Activated effector memory CD4-positive, alpha-beta T cell treated with anti-CD3 and anti-CD28 coated beads, Interleukin-2, amount 50 U/mL, for 16 hours (primary cell): ENCODE data around the gene GPC3.
"Not testable (repeated sequence)": the region's sequence is repeated elsewhere in the genome, so short reads cannot be mapped to it uniquely, and the experiment has no call there.

Experiments
- DNase-seq: peaks from one replicate; pipeline ENCODE4 v3.0.0-alpha.2; 2020

The GPC3 gene

DNA sequence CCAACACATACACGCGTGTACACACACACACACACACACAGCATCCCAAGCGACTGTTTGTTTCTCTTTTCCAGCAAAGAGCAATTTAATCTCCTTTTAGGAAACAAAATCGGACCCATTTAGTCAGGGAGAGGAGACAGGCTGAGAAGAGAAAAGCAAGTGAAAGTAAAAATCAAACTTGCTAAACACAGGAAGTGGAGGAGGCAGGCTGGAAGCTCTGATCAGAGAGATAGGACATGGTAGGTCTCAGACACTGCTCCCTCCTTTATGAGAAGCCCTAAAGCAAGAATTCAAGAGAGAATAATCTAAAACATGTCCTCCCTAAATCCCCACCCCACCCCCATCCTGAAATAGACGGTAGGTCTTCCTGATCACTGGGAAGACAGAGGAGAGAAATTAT is 62.3 kb downstream of the GPC3 start:
- no peak for DNase-seq

DNA sequence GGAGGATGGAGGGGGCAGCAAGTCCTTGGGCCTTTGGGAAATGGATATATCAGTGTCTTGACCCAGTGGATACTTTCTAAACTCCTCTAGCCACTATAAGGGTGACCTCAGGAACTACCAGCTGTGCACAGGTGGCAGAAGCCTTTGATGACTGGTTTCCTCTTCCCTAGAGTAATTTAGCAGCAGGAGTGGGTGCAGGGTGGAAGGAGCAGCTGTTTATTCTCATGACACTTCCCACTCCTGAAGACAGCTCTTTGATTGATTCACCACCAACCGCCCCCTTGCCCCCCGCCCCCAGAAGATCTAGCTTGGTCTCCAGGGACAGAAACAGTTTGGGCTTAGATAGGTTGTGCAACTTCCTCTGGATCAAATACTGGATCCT is 63.0 kb downstream of the GPC3 start:
- DNase-seq: no peak

DNA sequence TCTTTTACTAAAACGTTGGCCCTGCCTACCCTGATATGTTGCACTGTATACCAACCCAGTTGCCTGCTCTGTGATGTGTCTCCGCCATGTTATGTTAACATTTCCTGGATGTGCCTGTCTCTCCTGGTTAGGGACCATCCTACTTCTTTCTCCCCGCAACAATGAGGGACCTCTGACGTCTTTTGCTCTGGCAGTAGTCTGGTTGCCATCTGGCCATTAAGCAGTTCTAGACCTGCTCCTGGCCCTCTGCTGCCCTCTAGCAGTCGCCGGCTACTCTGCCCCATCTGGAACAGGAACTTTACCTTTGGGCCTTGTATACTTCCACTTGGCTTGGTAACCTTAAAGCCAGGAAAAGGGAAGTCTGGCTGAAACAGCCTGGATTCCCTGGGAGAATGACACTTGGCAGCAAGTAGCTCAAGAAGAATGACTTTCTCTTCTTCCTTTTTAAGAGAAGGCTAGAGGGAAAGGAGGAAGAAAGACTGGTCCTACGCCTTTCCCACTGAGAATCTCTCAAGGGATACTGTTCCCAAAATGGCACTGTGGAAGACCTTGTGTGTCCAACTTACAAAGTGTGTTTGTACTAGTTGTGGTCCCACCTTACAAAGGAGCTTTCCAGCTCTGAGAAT is 63.5 kb downstream of the GPC3 start:
- DNase-seq: peak; percentile 62

DNA sequence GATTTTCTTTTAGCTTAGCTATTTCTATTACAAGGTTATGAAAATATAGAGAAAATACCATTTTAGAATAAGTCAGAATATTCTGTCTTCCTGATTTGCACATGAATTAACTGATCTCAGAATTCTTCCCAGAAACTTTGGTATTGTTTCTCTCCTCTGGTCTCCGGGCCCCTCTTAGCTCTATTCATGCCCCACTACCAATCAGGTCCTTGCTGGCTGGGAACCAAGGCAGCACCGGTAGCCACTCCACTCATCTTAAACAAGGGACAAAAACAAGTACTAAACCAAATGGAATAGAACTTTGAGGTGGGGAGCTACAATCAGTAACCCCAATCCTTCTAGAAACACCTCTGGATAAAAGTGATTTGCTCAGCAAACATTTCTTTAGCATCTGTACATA is 64.3 kb downstream of the GPC3 start:
- DNase-seq: no peak

DNA sequence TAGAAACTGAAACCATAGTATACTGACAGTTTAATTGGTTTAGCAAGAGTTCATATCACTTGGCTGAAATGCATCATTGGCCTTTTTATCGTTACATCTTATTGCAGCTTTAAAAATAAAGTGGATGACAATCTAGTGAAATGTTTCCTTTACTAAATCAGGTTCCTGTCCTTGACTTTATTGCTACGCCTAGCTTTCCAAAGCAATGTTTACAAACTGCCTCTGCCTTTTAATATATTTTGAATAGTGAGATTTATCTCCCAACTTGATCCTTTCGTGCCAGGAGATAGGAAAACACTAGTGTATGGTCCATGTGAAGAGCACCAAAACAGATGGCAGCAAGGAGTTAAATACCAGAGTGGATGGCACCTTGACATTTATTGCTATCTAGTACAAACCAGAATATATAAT is 67.0 kb downstream of the GPC3 start:
- no peak for DNase-seq

DNA sequence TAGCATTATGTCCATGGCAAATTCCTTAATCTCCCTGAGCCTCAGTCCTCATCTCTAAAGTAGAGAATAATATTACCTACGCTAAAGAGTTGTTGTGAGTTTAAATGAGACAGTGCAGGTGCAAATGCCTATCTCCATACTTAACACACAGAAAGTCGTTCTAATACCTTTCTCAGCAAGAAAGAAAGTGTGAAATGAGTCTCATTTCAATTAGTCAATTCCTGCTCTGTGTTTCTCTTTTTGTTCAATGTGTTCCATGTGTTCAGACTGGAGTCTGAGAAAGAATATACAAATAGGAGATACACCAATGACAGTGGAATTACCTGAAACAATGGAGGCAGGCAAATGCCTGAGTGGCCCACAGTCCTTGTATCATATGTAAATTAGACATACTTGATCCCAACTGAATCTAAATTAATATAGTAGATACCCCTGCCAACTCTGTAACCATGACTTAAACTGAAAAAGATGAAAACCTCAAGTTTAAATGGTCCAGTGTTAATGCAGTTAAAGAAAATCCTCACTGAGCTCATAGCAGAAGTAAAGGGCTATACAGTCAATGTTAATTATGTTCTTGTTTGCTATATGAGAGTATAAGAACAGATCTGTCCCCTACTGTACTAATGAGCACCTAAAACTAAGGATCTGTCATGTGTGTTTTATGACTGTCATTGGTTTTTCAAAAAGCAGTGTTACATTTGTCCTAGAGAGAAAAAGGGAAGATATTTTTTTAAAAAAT is 68.2 kb downstream of the GPC3 start:
- DNase-seq: no peak

DNA sequence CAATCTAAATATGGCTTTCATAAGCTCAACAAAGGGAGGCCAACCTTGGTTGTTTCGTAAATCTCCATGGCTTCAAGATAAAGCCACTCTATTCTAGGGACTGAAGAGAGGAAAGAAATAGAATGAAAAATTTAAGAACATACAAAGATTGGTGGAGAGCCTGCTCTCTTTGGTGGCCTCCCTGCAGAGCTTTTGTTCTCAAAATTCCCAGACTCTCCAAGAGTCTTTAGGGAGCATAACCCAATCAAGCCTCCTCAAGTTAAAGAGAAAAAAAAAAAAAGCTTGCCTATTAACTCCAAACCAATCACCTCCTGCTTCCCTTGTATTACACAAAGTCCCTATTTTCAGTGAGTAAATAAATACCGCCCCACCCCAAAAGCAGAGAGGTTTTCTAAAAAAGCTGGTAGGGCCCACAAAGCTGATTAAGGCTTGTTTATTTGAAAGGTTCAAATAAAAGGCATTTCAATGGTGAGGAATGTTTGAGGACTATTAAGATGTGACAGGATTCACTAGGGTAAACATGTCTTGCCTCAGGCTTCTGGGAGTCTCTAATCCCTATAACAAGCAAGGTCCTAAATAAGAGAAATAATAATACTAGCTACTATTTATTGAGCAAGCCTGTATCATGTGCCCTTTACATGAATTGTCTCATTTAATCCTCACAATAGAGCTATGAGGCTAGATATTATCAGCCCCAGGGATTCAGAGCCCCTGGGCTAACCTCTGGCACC is 71.6 kb downstream of the GPC3 start:
- no peak for DNase-seq

DNA sequence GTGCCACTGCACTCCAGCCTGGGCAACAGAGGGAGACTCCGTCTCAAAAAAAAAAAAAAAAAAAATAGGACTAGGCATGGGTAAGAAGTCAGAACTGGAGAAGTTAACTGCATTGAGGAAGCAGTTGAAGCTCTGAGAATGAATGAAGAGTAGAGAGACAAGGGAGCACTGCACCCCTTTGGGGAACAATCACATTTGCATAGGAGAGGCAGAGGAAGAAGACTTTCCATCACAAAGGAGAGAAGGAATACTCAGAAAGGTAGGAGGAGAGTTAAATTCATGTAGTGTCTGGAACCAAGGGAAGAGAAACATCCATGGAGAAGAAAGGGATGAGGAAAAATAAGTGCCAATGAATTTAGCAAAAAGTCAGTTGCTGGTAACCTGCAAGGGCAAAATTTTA is 72.4 kb downstream of the GPC3 start:
- no peak for DNase-seq

DNA sequence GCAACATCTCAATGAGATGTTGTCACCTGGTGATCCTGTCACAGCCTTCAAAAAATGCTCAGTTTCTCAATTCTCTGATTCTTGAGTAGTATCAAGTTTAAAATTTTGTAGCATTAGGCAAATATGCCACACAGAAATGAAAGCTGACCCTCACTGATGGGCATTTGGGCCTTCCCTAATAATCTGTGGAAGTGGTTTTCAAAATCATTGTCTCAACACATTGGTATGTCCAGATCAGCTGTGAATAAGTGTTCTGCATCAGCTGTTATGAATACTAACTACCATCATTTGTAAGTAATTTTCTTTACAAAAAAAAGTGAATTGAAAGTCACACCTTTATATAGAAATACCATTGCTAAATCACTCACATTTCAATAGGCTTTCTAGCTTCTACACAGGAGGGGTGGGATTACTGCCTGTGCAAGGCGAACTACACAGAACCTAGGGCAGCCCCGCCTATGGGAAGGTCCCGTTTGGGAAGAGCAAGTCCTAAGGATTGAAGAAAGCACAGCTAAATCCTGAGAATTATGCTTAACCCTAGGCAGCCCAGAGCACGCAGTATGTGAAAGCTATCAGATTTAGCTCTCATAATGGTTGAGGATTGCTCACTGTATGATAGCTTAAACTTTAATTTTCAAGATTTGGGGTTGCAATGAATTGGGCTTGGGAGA is 73.4 kb downstream of the GPC3 start:
- no peak for DNase-seq

DNA sequence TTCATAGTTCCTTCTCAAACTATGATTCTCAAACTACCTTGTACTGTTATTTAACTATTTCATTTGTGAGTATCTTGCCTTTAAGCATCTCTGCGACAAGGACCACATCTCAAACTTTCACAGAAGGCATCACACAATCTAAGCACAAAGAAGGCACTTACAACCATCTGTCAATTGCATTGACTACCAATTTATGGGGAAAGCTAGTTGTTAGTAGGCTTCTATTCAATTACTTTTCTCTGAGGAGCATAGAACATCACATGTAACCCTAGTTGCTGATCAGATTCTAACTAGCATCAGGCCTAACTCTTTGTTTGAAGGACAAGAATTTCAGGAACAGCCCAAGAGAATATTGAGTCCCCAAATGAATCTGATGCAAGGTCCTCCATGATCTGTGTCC is 74.9 kb downstream of the GPC3 start:
- no peak for DNase-seq

DNA sequence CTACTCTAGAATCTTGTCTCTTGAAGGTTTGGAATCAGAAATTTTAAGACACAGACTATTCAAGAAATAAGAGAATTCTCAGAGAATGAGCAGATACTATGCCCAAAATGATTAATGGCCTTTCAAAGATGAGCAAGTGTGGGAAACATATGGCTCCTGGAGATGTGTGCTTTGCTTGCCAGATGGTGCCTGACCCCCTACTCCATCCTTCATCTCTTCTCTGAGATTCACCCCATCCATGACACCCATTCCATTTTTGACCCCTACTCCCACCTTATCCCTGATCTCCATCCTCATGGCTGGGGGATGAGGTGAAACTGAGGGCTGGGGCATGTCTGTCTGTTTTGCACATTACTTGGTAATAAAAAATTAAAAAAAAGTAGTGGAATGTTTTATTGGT is 75.5 kb downstream of the GPC3 start:
- DNase-seq: no peak

DNA sequence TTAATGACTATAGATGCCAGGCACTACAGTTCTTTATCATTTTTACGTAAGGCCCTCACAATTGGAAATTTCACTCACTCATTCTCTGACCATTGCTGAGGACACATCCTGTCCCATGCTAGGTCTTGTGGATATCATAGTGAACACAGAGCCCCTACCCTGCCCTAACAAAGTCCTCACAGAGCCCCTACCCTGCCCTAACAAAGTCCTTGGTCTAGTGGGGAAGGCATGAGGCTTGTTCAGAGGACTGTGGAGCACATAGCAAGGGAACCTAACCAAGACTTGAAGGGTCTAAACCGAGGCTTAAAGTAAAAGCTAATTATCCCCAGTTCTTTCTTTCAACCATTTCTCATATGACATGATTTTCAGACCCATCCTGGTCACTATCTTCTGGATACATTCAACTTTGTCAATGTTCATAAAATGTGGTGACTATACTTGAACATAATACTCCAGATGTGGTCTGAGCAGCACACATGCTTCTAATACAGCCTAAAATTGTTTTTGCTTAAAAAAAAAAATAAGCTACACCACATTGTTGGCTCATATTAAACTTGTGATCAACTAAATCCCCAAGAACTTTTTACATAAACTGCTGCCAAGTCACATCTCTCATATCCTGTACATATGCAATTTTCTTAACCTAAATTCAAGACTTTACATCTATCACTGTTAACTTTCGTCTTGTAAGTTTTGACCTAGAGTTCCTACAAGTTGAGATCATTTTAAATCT is 77.0 kb downstream of the GPC3 start:
- no peak for DNase-seq

DNA sequence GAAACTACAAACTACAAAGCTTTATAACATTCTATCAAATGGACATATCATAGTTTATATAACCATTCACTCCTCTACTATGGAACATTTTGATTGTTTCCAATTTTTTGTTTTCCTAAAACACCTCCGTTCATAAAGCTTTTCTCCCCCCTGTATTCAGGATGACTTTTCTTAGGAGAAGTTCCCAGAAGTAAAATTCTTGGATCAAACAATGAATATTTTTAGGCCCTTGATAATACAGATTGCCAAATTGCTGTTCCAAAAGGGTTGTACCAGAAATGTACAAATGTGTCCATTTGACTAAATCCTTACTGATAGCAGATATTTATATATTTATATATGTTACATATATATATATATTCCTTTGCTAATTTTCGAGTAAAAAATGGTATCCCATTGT is 77.8 kb downstream of the GPC3 start:
- no peak for DNase-seq

DNA sequence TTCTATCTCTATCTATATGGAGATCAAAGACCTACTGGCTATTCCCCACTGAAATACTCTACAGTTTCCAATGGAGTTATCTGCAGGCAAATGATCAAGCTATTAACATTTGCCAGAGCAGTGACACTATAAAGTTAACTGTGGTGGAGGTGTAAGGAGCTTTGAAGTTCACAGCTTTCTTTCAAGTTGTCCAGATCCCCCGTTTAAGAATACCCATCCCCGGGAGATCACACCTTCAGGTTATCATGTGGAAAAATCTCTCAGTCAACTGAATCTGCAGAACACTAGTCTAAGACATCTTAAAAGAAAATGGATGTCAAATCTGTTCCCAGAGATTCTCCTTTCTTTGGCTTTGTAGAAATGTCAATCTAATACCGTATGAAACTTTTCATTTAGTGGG is 80.1 kb downstream of the GPC3 start:
- no peak for DNase-seq

DNA sequence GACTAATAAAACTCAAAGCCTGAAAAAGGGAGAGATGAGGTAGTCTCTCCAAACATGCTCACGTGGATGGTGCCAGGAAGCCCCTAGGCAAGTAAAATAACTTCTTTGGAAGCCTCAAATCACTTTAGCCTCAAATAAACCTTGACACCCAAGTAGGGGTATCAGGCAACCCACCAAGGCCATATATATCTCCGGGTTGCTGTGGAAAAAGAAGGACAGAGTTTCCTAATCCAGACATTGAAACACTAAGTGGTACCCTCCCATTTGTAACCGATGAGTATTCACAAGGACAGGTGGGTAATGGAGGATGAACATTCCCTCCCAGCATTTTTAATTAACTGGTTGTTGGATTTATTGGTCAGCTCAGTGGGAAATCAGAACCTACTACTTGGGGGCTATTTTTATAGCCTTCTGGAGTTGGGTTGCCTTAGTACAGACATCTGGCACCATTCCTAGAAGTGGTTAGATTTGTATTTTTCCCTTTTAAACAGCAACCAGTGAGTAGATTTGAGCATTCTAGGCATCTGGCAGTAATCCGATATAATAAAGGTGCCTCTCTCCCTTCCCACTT is 87.7 kb downstream of the GPC3 start:
- DNase-seq: no peak

DNA sequence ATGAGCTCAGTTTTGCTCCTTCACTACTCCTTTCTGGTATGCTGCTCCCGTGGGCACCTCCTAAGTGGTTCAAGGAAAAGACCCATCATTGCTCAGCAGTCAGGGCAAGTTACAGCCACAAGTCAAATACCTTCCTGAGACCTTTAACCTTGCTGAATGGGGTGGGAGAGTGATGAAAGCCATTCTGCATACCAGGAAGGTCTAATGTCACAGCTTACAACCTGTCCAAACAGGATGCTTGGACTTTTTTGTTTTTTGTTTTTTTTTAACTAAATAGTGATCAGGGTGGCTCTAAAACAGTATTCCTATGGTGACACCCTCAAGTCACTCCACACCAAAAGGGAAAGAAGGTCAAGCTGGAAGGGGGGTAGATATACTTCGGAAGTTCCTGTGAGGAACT is 93.1 kb downstream of the GPC3 start:
- DNase-seq: no peak

DNA sequence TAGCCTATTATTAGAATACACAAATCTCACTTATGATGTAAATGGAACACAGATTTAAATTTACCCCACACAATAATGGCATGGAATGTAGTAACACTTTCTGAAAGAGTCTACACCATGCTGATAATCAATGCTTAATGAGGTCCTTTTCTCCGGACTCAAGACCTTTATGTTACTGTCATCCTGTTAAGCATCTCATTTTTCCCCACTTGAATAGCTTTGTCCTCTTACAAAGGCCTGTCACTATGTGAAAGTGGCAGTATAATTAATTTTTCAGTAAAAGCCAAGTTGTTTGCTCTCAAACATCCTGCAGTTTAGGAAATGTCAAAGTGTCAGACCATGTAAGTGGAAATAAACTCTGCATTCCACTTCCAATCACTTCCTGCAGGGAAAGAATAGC is 96.4 kb downstream of the GPC3 start:
- DNase-seq: no peak

DNA sequence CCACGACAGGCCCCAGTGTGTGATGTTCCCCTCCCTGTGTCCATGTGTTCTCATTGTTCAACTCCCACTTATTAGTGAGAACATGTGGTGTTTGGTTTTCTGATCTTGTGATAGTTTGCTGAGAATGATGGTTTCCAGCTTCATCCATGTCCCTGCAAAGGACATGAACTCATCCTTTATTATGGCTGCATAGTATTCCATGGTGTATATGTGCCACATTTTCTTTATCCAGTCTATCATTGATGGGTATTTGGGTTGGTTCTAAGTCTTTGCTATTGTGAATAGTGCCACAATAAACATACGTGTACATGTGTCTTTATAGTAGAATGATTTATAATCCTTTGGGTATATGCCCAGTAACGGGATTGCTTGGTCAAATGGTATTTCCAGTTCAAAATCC is 97.3 kb downstream of the GPC3 start:
- not testable (repeated sequence) for DNase-seq

DNA sequence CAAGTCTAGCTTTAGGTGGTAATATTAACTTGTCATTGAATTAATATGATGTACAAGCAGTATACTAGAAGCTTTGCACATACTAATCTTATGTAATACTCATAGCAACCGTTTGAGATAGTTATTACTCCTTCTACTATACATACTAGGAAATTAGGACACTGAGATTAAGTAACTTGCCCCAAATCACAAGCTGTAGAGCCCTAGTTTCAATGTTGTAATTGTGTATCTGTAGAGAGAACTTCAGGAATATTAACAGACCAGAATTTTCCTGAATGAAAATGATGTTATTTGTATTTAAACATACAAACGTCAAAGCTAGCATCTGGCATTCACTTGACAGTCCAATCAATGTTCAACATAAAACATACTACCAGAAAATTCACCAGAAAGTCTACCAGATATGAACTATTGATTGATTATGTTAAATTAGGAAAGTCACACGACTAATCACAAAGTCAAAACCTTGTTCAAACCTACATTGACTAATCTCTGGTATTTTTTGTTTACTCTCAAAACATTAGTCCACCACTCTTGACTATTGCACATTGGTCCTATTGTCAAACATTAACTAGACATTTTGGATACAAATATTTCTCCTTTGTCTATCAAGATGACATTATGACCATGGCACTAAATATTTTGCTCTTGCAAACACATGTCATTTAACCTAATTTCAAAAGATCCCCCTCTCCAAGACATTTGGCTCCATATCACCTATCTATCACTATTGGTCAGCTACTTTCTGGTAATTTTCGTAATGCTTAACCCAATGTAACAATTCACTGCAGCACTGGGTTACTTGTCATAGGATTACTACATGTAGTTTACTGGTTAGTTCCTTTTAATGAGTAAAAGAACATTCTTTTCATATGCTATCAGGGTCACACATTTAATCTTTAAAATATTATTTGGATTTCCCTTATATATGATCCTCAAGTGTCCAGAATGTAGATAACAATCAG is 100.7 kb downstream of the GPC3 start:
- no peak for DNase-seq

DNA sequence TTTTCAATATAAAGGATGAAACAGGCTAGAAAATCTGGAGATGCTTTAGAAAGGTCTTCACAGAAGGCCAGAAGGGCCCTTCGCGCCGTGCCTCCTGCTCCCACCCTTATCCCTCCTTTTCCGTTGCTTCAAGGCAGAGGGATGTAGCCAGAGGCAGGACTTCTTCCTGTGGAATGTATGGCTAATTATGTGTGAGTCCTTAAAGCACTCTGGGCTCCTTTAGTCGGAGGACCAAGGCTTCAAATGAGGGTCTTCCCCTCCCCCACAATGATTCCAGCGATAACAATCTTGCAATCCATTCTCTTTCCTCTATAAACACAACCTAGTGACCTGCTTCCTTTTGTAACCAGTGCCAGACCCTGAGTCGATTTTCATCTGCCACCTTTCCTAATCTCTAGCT is 103.5 kb downstream of the GPC3 start:
- no peak for DNase-seq

DNA sequence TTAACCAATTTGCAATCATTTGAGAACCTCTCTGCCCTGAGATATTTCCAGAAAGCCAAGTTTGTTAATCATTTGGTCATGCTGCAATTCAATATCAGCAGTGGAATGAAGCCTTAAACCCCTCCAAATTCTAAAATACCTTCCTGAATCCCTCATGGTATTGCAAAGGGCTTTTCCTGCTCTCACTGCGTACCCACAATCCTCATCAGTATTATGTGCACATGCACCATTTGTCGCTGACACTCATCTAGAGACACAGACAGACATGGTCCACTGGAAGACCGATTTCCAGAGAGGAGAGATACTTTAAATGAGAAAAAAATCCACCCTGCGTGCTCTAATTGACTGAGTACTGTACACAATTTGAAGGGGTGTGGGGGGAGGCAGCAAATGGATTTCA is 104.4 kb downstream of the GPC3 start:
- no peak for DNase-seq

DNA sequence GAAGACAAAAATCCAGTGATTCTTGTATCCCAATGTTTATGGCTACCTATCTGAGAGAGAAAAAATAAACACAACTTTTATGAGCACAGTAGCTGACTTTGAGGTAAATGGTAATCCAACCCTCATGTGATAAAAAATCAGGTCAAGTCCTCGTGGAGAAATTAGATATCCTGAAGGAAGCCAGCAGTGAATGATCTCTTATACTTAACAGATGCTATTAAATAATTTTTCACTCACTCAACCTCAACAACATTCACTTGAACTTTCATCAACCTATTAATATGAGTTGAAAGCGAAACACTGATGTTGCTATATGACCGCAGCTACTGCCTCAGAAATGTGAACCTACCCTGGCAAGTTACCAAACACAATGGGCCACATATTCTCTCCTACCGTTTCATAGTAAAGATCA is 105.4 kb downstream of the GPC3 start:
- no peak for DNase-seq
